Peyer's patch (tissue), 4 donors: ENCODE measurements around the gene MAPK9. TPM values are rescaled to one million over a fixed set of nuclear protein-coding genes. Genes with fewer than 3 reads are reported as not detected.
"Not testable (repeated sequence)": the region's sequence is repeated elsewhere in the genome, so short reads cannot be mapped to it uniquely, and the experiment has no call there.

Experiments used
- DNase-seq, 3 donors: peaks; one replicate each; pipeline ENCODE4 v3.0.0-alpha.2; 2017 to 2019
- H3K27ac ChIP-seq, 4 donors: fragments of 200-600 bp; sonication (generic); one replicate each; pipeline ENCODE4 v1.5.1; 2016 to 2019
- H3K27me3 ChIP-seq, 2 donors: fragments of 200-600 bp; sonication (generic); one replicate each; pipeline ENCODE4 v1.5.1; 2019
- H3K36me3 ChIP-seq, 3 donors: fragments of 200-600 bp; sonication (generic); one replicate each; pipeline ENCODE4 v1.5.1; 2016 to 2019
- H3K4me1 ChIP-seq, 4 donors: fragments of 200-600 bp; sonication (generic); one replicate each; pipeline ENCODE4 v1.5.1; 2016 to 2019
- H3K4me3 ChIP-seq, 4 donors: fragments of 200-600 bp; sonication (generic); 1 replicate in 3 of 4; 2 replicates in 1 of 4; pipeline ENCODE4 v1.5.1; 2016 to 2019; ENCODE audit warnings: mild to moderate bottlenecking in 1 of 4
- H3K9me3 ChIP-seq, 4 donors: fragments of 200-600 bp; sonication (generic); one replicate each; pipeline ENCODE4 v1.5.1; 2016 to 2019; ENCODE audit warnings: mild to moderate bottlenecking in 1 of 4
- POLR2A ChIP-seq, 2 donors: fragments of 450-650 bp; IDR thresholded peaks; one replicate each; pipeline ENCODE4 v1.5.1; 2017; ENCODE audit warnings: antibody characterized with exemption in 2 of 2, mild to moderate bottlenecking in 2 of 2, moderate library complexity in 2 of 2
- total RNA-seq, 4 donors: library from RNA; depleted of rRNA; stranded (reverse); fragments of >200 nt; gene quantifications; one replicate each; pipeline ENCODE4 v1.1.0, GENCODE V29; 2016
- TF ChIP-seq, protein P1 (sequence below), 6 experiments: fragments of 450-650 bp in 4 of 6; fragments of 200-600 bp in 2 of 6; sonication (generic) in 1 of 6; IDR thresholded peaks; one replicate each; pipeline ENCODE4 v1.5.1; 2017 to 2019; ENCODE audit warnings: antibody characterized with exemption in 6 of 6, mild to moderate bottlenecking in 3 of 6, moderate library complexity in 1 of 6

Gene MAPK9
- total RNA-seq, 4 donors from 2014 or later, result 25.1 to 31.3 (median 28.8) TPM

DNA sequence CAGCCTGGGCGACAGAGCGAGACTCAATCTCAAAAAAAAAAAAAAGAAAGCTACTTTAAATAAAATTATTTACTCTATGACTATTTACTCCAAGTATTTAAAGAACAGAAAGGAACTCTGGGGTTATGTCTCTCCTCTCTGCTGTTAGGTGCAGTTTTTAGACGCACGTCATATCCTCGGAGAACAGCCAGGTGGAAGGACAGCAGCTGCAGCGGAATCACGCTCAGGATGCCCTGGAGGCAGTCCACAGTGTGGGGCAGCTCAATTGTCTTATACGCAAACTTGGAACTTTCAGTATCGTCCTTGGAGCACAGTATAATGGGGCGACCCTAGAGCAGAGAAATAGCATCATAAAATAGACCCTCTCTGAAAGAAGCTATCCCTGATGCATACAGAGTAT lies 10.4 kb upstream of the MAPK9 start:
- Histone ChIP-seq H3K27ac (no peak overlapping the region), H3K4me1 (no peaks in the 10 kb centered on the region), H3K9me3 (no peaks in the 10 kb centered on the region), H3K4me3 (no peak overlapping the region), H3K36me3 (no peaks in the 10 kb centered on the region), H3K27me3 (no peaks in the 10 kb centered on the region)
- no peak for DNase-seq
- no peak for TF ChIP-seq POLR2A (IDR thresholded peaks at IDR 0.05)
- TF ChIP-seq, protein P1, sequence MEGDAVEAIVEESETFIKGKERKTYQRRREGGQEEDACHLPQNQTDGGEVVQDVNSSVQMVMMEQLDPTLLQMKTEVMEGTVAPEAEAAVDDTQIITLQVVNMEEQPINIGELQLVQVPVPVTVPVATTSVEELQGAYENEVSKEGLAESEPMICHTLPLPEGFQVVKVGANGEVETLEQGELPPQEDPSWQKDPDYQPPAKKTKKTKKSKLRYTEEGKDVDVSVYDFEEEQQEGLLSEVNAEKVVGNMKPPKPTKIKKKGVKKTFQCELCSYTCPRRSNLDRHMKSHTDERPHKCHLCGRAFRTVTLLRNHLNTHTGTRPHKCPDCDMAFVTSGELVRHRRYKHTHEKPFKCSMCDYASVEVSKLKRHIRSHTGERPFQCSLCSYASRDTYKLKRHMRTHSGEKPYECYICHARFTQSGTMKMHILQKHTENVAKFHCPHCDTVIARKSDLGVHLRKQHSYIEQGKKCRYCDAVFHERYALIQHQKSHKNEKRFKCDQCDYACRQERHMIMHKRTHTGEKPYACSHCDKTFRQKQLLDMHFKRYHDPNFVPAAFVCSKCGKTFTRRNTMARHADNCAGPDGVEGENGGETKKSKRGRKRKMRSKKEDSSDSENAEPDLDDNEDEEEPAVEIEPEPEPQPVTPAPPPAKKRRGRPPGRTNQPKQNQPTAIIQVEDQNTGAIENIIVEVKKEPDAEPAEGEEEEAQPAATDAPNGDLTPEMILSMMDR (IDR thresholded peaks at IDR 0.05), result no peak

DNA sequence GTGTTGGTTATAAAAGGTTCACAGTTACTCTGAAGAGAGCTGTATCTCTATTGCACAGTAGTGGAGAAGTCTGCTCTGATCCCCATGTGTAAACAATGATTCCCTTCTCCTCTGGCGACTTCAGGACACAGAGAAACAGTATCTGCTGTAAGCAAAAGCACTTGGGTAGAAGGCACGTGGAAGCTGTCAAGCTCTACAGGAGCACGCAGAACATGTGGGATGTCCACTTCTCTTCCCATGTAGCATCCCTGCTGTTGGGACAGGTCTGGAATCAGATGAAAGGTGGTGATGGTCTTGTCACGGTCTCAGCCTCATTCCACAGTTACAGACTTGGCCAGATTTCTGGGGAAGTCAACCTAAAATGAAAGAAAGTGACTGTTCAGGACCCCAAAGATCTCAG lies 9.4 kb upstream of the MAPK9 start:
- H3K4me1 ChIP-seq, result no peaks in the 10 kb centered on the region
- TF ChIP-seq, protein P1 (IDR thresholded peaks at IDR 0.05), result no peak
- TF ChIP-seq POLR2A (IDR thresholded peaks at IDR 0.05), result no peak
- H3K27me3 ChIP-seq, result no peaks in the 10 kb centered on the region
- DNase-seq, result no peak
- no peak overlapping the region for H3K27ac ChIP-seq
- no peaks in the 10 kb centered on the region for H3K9me3 ChIP-seq
- H3K4me3 ChIP-seq, result no peak overlapping the region
- H3K36me3 ChIP-seq, result no peaks in the 10 kb centered on the region

DNA sequence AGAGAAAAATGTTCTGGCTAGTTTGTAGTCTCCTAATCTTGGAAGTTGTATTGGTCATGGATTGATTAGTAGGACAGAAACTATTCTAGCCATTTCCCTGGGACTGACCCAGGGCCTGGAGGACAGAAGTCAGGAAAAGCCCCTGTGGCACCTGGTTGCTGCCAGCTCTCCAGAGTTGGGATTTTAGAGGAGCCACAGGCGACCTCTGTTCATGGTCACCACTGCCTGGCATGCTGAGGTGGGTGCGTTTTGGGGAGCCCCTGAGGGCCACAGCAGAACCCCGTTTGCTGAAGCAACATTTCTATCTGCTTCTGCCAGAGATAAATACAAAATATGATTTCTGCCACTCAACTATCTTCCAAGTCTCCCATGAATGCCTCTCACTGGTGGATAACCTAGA lies 7.6 kb upstream of the MAPK9 start:
- Histone ChIP-seq H3K27ac (no peak overlapping the region), H3K4me3 (no peak overlapping the region), H3K36me3 (no peaks in the 10 kb centered on the region), H3K27me3 (no peaks in the 10 kb centered on the region), H3K9me3 (no peaks in the 10 kb centered on the region), H3K4me1 (no peaks in the 10 kb centered on the region)
- DNase-seq, result no peak
- TF ChIP-seq POLR2A (IDR thresholded peaks at IDR 0.05), result no peak
- TF ChIP-seq, protein P1 (IDR thresholded peaks at IDR 0.05), result no peak

DNA sequence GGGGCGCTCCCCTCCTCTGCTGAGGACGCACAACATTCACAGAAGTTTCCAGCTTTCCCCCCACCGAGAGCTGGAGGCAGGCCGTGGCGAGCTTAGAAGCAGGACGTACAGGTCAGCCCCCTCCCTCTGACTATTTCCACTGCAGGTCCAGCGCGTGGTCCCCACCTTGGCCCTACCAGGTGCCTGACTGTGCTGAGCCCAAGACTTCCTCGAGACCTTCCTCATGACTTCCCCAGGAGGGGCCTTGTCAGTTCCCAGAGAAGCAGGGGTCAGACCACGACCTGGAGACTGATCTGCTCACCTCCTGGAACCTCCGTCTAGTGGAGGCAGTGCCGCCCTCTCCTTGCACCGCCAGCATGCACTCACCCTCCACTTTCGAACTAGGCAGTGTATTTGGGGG lies 7.1 kb upstream of the MAPK9 start:
- not testable (repeated sequence) for H3K36me3 ChIP-seq, H3K9me3 ChIP-seq, H3K27ac ChIP-seq, H3K4me3 ChIP-seq, H3K4me1 ChIP-seq, H3K27me3 ChIP-seq, DNase-seq

DNA sequence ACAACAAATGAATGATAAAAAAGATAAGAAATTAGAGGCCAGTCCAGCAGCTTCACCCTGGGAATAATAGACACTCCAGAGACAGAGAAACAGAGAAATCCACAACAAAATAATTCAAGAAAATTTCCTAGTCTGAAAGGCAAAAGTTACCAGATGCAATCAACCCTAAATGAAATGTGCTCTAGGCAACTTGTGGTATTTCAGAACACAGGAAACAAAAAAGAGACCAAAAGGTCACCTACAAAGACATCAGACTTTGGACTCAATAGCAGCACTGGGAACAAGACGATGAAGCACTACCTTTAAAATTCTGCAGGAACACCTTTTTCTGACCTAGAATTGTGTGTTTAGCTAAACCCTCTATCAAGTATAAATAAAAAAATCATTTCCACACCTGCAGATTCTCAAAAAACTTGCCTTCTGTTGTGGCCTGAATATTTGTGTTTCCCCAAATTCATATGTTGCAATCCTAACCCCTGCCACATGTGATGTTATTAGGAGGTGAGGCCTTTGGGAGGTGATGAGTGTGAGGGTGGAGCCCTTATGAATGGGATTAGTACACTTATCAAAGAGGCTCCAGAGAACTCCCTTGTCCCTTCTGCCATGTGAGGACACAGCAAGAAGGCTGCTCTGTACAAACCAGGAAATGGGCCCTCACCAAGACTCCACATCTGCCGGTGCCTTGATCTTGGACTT lies 5.9 kb upstream of the MAPK9 start:
- H3K27me3 ChIP-seq, result no peaks in the 10 kb centered on the region
- no peaks in the 10 kb centered on the region for H3K36me3 ChIP-seq
- no peaks in the 10 kb centered on the region for H3K9me3 ChIP-seq
- no peak for TF ChIP-seq POLR2A (IDR thresholded peaks at IDR 0.05)
- TF ChIP-seq, protein P1 (IDR thresholded peaks at IDR 0.05), result no peak
- peaks cover 0 to 11% (median 7%) of the 10 kb centered on the region in 4 donors for H3K4me1 ChIP-seq
- H3K4me3 ChIP-seq, result no peak overlapping the region
- H3K27ac ChIP-seq, result no peak overlapping the region
- DNase-seq, result no peak

DNA sequence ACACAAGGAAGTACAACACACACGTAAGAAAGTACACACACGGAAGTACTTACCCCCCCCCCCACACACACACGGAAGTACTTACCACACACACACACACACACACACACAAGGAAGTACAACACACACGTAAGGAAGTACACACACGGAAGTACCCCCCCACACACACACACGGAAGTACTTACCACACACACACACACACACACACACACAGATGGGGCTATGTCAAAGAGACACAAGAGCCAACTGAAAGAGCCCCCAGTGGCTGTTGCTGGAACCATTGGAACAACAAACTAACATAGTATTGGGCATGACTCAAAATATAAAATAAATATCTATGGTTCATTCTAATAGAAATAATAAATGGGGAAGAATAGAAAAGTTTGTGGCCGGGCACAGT lies 4.9 kb upstream of the MAPK9 start:
- H3K9me3 ChIP-seq, result no peaks in the 10 kb centered on the region
- no peaks in the 10 kb centered on the region for H3K36me3 ChIP-seq
- H3K27ac ChIP-seq, result no peak overlapping the region
- H3K27me3 ChIP-seq, result no peaks in the 10 kb centered on the region
- TF ChIP-seq, protein P1 (IDR thresholded peaks at IDR 0.05), result no peak
- no peak for TF ChIP-seq POLR2A (IDR thresholded peaks at IDR 0.05)
- peaks cover 0 to 11% (median 7%) of the 10 kb centered on the region in 4 donors for H3K4me1 ChIP-seq
- DNase-seq, result no peak
- H3K4me3 ChIP-seq, result no peak overlapping the region
